Fibroblast of lung (primary cell): ENCODE data around the gene NAB2. TPM values are rescaled to one million over a fixed set of nuclear protein-coding genes. Genes with fewer than 3 reads are reported as not detected.
A peak's percentile ranks its signal among the peaks of the same experiment; 100 is the strongest.

Source experiments
- DNase-seq, 2 donors: peaks; one replicate each; pipeline versions ENCODE4 v3.0.0 to v3.0.0-alpha.2; 2010; ENCODE audit warnings: low read depth in 2 of 2
- H2AFZ ChIP-seq: 2 replicates; pipeline ENCODE4 v1.5.1; 2012; ENCODE audit warnings: low read length, control low read depth, inconsistent platforms
- H3K27ac ChIP-seq: 2 replicates; pipeline ENCODE4 v1.5.1; 2011; ENCODE audit warnings: low read length, control low read depth; ENCODE audit not compliant: insufficient read depth
- H3K27me3 ChIP-seq: 2 replicates; pipeline ENCODE4 v1.5.1; 2011; ENCODE audit warnings: mild to moderate bottlenecking, low read length; ENCODE audit not compliant: control insufficient read depth, insufficient read depth
- H3K36me3 ChIP-seq: 2 replicates; pipeline ENCODE4 v1.5.1; 2011; ENCODE audit warnings: low read length; ENCODE audit not compliant: control insufficient read depth, insufficient read depth
- H3K4me1 ChIP-seq: 2 replicates; pipeline ENCODE4 v1.5.1; 2011; ENCODE audit warnings: low read length; ENCODE audit not compliant: control insufficient read depth, insufficient read depth; ENCODE audit errors: extremely low read depth
- H3K4me2 ChIP-seq: 2 replicates; pipeline ENCODE4 v1.5.1; 2011; ENCODE audit warnings: low read length, control low read depth; ENCODE audit not compliant: insufficient read depth; ENCODE audit errors: extremely low read depth
- H3K4me3 ChIP-seq, 4 experiments: fragments of 200-600 bp in 1 of 4; sonication (generic) in 1 of 4; replicated peaks in 1 of 4; 2 replicates each; pipeline ENCODE4 v1.5.1; 2011 to 2016; ENCODE audit warnings: low read length in 4 of 4, low read depth in 3 of 4, mild to moderate bottlenecking in 3 of 4, control low read depth in 2 of 4, inconsistent platforms in 1 of 4, mixed read lengths in 1 of 4; ENCODE audit not compliant: insufficient read depth in 1 of 4; ENCODE audit errors: control extremely low read depth in 1 of 4
- H3K79me2 ChIP-seq: 2 replicates; pipeline ENCODE4 v1.5.1; 2012; ENCODE audit warnings: mild to moderate bottlenecking, low read length, inconsistent platforms; ENCODE audit not compliant: control insufficient read depth, insufficient read depth
- H3K9ac ChIP-seq: 2 replicates; pipeline ENCODE4 v1.5.1; 2011; ENCODE audit warnings: mild to moderate bottlenecking, low read length, control low read depth; ENCODE audit not compliant: insufficient read depth
- H3K9me3 ChIP-seq: 2 replicates; pipeline ENCODE4 v1.5.1; 2012; ENCODE audit warnings: low read depth, low read length; ENCODE audit not compliant: control insufficient read depth, insufficient read depth
- H4K20me1 ChIP-seq: 2 replicates; pipeline ENCODE4 v1.5.1; 2011; ENCODE audit warnings: low read length; ENCODE audit not compliant: control insufficient read depth, insufficient read depth; ENCODE audit errors: extremely low read depth
- EZH2 ChIP-seq: IDR thresholded peaks from 2 replicates; pipeline ENCODE4 v1.5.1; 2012; ENCODE audit warnings: low read length, control low read depth, mild to moderate bottlenecking; ENCODE audit errors: missing control alignments
- polyA plus RNA-seq, 2 donors: library from polyadenylated mRNA; depleted of rRNA in 1 of 2; stranded (reverse) in 1 of 2; unstranded in 1 of 2; fragments of >200 nt; gene quantifications; 2 replicates each; pipeline ENCODE4 v1.2.1, GENCODE V29; 2011 to 2012; ENCODE audit warnings: missing spikeins in 1 of 2
- total RNA-seq: library from RNA; depleted of rRNA; stranded (reverse); fragments of >200 nt; gene quantifications from 2 replicates; pipeline ENCODE4 v1.2.1, GENCODE V29; 2014
- TF ChIP-seq, protein P1 (sequence below), 2 donors: IDR thresholded peaks in 1 of 2; conservative IDR thresholded peaks in 1 of 2; 1 replicate in 1 of 2; 2 replicates in 1 of 2; pipeline ENCODE4 v1.5.1; 2011 to 2012; ENCODE audit warnings: low read length in 2 of 2, control low read depth in 1 of 2, inconsistent platforms in 1 of 2, low read depth in 1 of 2, mild to moderate bottlenecking in 1 of 2

NAB2 gene
- total and polyA plus RNA-seq, 2 donors (not counting 1 experiment from before 2014, with no cell fraction given) = 31.3 to 39.6 TPM

GRCh38 chr12:57085999-57086492 lies 2.9 kb upstream of the NAB2 start:
- H3K9me3 ChIP-seq = no peaks in the 10 kb centered on the region
- peak overlapping the region; percentile 99 for H3K27ac ChIP-seq
- peak overlapping the region; percentile 75 to 92 (median 86) for H3K4me3 ChIP-seq
- H3K4me2 ChIP-seq = peak overlapping the region; percentile 87
- no peaks in the 10 kb centered on the region for H3K27me3 ChIP-seq
- H3K36me3 ChIP-seq = peaks cover under 1% of the 10 kb centered on the region
- H3K9ac ChIP-seq = peak overlapping the region; percentile 92
- H3K4me1 ChIP-seq = peaks cover 16% of the 10 kb centered on the region
- no peaks in the 10 kb centered on the region for H4K20me1 ChIP-seq
- TF ChIP-seq EZH2 = no peak
- TF ChIP-seq, protein P1, sequence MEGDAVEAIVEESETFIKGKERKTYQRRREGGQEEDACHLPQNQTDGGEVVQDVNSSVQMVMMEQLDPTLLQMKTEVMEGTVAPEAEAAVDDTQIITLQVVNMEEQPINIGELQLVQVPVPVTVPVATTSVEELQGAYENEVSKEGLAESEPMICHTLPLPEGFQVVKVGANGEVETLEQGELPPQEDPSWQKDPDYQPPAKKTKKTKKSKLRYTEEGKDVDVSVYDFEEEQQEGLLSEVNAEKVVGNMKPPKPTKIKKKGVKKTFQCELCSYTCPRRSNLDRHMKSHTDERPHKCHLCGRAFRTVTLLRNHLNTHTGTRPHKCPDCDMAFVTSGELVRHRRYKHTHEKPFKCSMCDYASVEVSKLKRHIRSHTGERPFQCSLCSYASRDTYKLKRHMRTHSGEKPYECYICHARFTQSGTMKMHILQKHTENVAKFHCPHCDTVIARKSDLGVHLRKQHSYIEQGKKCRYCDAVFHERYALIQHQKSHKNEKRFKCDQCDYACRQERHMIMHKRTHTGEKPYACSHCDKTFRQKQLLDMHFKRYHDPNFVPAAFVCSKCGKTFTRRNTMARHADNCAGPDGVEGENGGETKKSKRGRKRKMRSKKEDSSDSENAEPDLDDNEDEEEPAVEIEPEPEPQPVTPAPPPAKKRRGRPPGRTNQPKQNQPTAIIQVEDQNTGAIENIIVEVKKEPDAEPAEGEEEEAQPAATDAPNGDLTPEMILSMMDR (conservative IDR thresholded peaks at IDR 0.05 in 1 of 2, IDR thresholded peaks at IDR 0.05 in 1 of 2; ENCODE audit: low read depth in 1 of 2, low read length in 2 of 2) = no peak
- H3K79me2 ChIP-seq = peaks cover 21% of the 10 kb centered on the region
- DNase-seq = peak; percentile 60 to 87
- H2AFZ ChIP-seq = peak overlapping the region; percentile 22

- Histone ChIP-seq H3K36me3 (peaks cover 4% of the 10 kb centered on the region), H4K20me1 (no peaks in the 10 kb centered on the region), H3K4me3 (peak overlapping the region; percentile 75 to 92 (median 86)), H3K79me2 (peaks cover 26% of the 10 kb centered on the region), H3K9ac (peak overlapping the region; percentile 92), H3K27ac (peak overlapping the region; percentile 99), H3K4me2 (peak overlapping the region; percentile 87), H3K27me3 (no peaks in the 10 kb centered on the region), H3K4me1 (peaks cover 16% of the 10 kb centered on the region), H2AFZ (no peak overlapping the region), H3K9me3 (no peaks in the 10 kb centered on the region)
- DNase-seq = peak; percentile 78 to 79
- no peak for TF ChIP-seq EZH2
- TF ChIP-seq, protein P1 (conservative IDR thresholded peaks at IDR 0.05 in 1 of 2, IDR thresholded peaks at IDR 0.05 in 1 of 2; ENCODE audit: low read depth in 1 of 2, low read length in 2 of 2) = peak in 1 of 2 donors; percentile 51
Measured at GRCh38 chr12:57086493-57087009, 2.4 kb upstream of the NAB2 start.

- Histone ChIP-seq H3K4me1 (peaks cover 16% of the 10 kb centered on the region), H3K9ac (peak overlapping the region; percentile 92), H3K4me3 (peak overlapping the region; percentile 75 to 92 (median 86)), H3K27ac (peak overlapping the region; percentile 99), H3K9me3 (no peaks in the 10 kb centered on the region), H3K79me2 (peaks cover 32% of the 10 kb centered on the region), H3K27me3 (no peaks in the 10 kb centered on the region), H3K4me2 (peak overlapping the region; percentile 87), H3K36me3 (peaks cover 6% of the 10 kb centered on the region), H4K20me1 (no peaks in the 10 kb centered on the region), H2AFZ (no peak overlapping the region)
- peak; percentile 89 to 90 for DNase-seq
- TF ChIP-seq EZH2 = no peak
- TF ChIP-seq, protein P1 (conservative IDR thresholded peaks at IDR 0.05 in 1 of 2, IDR thresholded peaks at IDR 0.05 in 1 of 2; ENCODE audit: low read depth in 1 of 2, low read length in 2 of 2) = no peak
Measured at GRCh38 chr12:57087010-57087690, 1.8 kb upstream of the NAB2 start.
